Dermis microvascular lymphatic vessel endothelial cell (primary cell): ENCODE data around the gene DHX38. TPM values are rescaled to one million over a fixed set of nuclear protein-coding genes. Genes with fewer than 3 reads are reported as not detected.
A peak's percentile ranks its signal among the peaks of the same experiment; 100 is the strongest.

ENCODE experiments used
- DNase-seq, 2 donors: peaks; one replicate each; pipeline versions ENCODE4 v3.0.0 to v3.0.0-alpha.2; 2010; ENCODE audit warnings: low read depth in 2 of 2
- total RNA-seq: library from RNA; depleted of rRNA; stranded (reverse); fragments of >200 nt; gene quantifications from 2 replicates; pipeline ENCODE4 v1.2.1, GENCODE V29; 2014

Gene DHX38
- total RNA-seq, 1 donor from 2014 or later: 64.6 TPM

GRCh38 chr16:72083778-72084404 is 9.8 kb upstream of the DHX38 start:
- DNase-seq: no peak

GRCh38 chr16:72084445-72084844 is 9.2 kb upstream of the DHX38 start:
- no peak for DNase-seq

- no peak for DNase-seq
These were observed 8.6 kb upstream of the DHX38 start for GRCh38 chr16:72085002-72085401.

- no peak for DNase-seq
These were observed 2.4 kb upstream of the DHX38 start for GRCh38 chr16:72091217-72091616.

GRCh38 chr16:72092832-72093447 is 707 bp upstream of the DHX38 start:
- peak; percentile 29 to 68 for DNase-seq

DNA sequence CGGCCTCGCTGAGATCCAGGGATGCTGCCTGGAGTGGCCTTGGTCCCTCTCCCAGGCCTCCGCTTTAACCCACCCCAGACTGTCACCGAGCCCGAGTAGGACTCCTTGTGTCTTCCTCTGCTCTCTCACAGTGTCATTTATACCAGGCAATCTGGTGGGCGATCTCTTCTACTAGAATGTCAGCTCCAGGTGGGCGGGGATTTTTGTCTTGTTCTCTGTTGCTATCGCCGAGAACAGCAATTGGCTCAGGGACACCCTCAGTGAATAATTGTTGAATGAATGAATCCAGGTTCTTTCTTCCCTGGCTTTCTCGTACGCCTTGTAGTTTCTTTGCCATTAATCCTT is 591 bp downstream of the DHX38 start:
- DNase-seq: peak in 1 of 2 donors; percentile 28

GRCh38 chr16:72098936-72099335 is 5.3 kb downstream of the DHX38 start:
- DNase-seq: no peak

DNA sequence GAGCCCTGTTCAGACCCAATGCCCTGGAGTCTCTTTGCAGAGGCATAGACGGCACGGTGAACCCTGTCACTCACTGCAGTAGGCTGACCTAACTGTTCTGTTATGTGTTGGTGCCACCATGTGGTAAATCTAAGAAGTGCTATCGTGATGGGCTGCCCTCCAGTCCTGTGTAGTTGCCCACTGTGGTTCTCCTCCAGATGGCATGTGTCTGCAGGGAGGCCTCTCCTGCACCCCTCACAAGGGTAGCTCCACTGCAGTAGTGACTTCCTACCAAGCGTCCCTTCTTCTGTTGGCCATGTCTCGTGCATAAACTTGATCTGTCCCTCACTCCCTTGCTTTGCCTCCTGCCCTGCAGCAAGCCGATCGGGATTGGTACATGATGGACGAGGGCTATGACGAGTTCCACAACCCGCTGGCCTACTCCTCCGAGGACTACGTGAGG is 5.8 kb downstream of the DHX38 start:
- DNase-seq: peak; percentile 62 to 73

DNA sequence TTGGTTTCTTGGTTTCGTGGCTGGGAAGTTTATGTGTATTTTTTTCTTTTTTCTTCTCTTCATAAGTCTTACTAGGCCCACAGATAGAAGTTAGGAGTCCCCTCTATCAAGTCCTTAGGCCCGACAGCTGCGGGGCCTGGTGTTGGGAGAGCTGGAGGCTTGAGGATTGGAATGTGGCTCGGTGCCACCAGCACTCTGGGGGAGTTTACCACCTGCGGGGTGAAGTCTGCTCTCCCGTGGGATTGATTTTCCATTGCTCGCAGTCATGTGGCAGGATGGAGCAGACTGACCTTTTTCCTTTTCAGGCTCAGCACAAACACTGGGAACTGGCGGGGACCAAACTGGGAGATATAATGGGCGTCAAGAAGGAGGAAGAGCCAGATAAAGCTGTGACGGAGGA is 7.5 kb downstream of the DHX38 start:
- DNase-seq: no peak

- no peak for DNase-seq
These were observed 11.3 kb downstream of the DHX38 start for GRCh38 chr16:72104905-72105304.

DNA sequence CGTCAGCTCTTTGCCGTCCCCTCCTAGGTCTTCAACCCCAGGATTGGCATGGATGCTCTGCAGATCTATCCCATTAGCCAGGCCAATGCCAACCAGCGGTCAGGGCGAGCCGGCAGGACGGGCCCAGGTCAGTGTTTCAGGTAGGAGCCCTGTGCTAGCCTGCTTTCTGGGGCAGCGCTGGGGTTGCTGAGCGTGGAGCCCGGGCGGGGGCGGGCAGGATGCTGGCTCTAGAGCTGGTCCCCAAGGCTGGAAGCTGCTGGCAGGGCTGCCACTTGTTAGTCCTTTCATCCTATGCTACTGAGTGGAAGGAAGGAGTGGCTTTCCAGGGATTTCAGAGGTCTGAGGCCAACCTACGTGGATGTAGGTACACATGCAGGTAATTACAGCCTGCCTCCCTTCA is 12.3 kb downstream of the DHX38 start:
- no peak for DNase-seq

GRCh38 chr16:72107371-72107770 is 13.7 kb downstream of the DHX38 start:
- no peak for DNase-seq

DNA sequence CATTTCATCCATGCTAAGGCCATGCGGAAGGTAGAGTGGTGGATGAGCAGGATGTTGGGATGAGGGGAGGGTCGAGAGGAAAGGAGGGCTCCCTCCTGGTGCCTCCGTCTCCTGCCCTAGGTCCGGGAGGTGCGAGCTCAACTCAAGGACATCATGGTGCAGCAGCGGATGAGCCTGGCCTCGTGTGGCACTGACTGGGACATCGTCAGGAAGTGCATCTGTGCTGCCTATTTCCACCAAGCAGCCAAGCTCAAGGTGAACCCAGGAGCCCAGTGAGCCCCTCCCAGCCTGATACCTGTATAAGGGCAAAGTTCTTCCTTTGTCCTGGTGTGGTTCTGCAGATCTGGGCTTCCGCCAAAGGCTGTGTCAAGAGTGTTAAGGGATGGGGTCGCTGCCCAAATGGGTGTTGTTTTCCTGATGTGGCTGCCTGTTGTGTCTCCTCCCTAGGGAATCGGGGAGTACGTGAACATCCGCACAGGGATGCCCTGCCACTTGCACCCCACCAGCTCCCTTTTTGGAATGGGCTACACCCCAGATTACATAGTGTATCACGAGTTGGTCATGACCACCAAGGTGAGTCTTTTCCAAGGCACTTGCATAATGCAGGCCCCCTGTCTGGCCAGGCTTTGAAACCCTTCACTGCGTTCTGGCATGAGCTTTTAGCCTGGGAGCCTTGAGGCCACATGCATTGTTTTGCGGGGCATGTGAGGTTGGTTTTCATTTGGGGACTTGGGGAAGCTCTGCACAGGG is 14.9 kb downstream of the DHX38 start:
- DNase-seq: no peak

DNA sequence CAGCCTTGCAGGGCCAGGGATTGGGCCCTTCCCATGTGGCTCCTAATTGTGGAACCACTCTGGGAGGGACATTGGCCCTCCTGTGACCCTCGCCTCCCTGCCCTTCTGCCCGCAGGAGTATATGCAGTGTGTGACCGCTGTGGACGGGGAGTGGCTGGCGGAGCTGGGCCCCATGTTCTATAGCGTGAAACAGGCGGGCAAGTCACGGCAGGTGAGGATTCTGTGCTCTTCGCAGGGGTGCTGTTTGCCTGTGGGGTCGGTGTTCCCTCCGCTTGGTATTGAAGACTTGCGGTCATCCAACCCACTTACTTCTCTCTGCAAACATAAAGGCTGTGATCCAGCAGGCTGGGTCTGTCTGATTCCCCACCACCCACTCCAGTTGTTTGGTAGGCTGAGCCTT is 15.7 kb downstream of the DHX38 start:
- no peak for DNase-seq

DNA sequence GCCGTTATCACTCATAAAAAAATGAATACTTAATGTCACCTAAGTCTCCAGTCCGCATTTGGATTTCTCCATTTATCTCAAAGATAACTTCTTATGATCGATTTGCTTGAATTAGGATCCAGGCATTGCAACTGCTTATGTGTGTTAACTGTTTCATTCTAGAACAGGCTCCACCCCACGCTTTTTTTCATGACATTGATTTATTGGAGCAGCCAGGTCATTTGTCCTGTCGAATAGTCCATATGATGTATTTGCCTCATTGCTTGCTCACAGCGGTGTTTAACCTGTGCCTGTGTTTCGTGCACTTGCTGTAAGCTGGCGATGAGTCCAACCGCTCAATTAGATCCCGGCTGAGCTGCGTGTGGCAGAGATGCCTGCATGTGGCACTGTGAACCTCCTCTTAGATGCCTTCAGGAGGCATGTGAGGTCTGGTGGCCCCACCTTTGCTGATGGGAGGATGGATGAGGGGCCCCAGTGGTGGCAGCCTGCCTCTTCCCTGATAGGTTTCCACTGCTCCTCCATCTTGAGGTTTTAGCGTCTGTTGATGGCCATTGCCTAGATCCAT is 16.4 kb downstream of the DHX38 start:
- DNase-seq: no peak

DNA sequence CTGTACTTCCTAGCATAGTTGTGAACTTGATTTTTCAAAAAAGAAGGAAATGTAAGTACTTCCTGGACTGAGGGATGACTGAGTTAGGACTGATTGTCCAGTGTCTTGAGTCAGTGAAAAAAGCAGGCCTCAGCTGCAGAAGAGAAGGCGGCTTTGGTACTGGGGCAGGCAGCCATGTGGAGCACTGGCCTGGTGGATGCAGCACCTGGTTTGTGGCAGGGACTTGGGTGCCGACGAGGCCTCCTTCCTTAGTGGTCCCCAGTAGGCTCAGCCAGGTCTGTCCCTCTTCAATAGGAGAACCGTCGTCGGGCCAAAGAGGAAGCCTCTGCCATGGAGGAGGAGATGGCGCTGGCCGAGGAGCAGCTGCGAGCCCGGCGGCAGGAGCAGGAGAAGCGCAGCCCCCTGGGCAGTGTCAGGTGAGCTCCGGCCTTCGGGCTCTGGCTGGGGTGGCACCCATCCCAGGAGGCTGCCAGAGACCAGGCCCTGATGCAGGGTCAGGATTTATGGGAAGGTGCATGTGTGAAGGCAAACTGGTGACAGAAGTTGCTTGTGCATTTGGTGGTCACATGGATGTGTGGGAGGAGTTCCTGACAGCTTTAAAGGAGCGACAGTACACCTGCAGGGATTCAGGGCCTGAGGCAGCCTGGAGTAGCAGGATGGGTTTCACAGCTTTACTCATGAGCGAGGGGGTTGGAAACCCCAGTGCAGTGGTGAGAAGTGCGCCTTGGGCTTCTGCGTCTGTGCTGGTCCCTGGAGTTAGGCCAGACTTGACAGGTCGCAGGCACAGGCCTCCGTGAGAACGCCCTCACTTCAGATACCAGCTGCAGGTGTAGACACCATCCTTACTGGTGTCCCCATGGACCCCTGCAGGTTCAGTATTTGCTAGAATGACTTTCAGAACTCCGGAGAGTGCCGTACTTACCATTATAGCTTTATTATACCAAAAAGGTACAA is 17.3 kb downstream of the DHX38 start:
- no peak for DNase-seq

GRCh38 chr16:72111657-72112451 is 18.2 kb downstream of the DHX38 start:
- no peak for DNase-seq

- no peak for DNase-seq
These were observed 18.8 kb downstream of the DHX38 start for GRCh38 chr16:72112452-72112792.

DNA sequence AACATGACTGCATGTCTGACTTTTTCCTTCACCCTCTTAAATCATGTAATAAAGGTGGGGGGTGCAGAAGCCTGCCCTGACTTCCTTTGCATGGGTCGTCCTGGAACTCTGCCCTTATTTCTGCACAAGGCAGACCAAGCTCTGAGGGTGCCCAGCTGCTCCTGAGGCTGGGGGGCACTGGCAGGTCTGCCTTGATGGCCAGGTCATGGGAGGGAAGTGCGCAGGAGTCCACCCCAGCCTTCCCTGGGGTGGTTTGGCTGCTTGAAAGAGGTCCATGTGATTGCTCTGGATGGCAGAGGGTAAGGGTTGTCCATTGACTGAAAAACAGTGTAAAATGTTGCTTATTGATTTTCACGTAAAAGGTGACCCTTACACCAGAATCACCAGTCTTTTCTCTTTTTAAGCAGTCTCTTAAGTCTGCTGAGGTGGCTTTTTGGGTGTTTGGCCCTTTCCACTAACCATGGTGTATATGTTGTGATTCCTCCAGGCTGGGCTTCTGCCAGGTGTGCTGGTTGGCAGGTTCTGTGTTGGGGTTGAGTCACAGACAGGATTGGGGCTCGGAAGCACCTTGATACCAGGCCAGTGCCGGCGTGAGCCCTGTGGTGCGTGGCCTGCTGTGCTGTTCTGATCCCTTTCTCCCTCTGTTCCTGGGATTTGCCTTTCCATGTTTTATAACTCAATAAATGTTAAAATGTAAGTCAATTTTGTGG is 19.4 kb downstream of the DHX38 start:
- DNase-seq: no peak

DNA sequence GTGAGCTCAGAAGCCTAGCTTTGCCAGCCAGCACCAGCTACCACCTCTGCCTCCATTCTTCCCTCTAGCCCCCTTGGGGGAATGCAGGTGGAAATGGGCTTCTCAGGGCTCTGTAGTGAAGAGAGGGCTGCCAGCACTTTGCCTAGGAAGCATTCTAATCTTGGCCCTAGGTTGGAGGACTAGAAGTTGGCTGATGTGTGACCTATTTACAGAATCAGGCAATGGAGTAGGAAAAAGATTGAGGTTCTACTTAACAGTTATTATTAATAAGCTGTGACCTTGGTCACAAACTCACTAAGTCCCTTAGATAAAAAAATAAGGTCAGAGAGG is 19.9 kb downstream of the DHX38 start:
- DNase-seq: no peak
